Measurements from ENCODE around the gene FAU. TPM values are rescaled to one million over a fixed set of nuclear protein-coding genes. Genes with fewer than 3 reads are reported as not detected.

FAU gene
- total RNA-seq, 1 donor from 2014 or later, result 710 TPM

DNA sequence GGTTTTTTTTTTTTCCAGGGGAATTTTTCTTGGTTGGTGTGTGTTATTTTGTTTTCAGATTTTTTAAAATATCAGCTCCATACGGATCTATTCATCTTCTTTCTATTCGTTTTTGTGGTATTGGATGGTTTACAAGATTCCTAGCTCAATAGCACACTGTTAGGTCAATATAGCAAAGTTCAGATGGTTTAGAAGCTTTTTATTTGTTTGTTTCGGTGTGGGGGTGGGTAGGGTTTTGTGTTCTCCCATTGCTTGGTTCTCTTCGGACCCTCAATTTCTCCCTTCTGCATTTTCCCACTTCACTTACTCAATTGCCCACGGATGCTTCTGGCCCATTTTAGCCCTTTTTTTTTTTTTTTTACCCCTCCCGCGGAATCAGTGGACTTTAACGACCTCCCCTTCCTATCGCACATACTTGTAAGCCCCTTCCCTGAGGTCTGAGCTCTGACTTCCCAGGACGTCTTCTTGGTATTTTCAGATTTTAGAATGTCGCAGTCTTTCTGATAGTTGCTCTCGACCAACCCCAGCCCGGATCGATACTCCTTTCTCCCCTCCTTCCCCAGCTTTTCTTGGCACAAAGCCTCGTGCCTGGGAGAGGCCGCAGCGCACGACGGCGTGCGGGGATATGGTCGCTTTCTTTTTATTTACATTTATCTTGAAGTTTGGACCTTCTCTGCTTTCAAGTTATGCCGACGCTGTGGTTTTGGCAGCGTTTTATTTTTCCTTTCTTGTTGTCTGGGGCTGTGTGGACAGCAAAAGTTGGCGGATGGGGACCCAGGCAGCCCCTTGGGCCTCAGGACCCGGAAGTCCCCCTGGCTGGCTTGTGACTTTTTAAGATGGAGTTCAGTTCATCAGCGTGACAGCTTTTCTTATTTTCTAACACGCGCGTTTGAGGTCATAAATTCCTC lies 43.7 kb upstream of the FAU start:
- H3K36me3 Mint-ChIP-seq, result no peaks in the 10 kb centered on the region
- no peak overlapping the region for H3K4me3 Mint-ChIP-seq
- no peak overlapping the region for H3K27ac Mint-ChIP-seq
- H3K9me3 Mint-ChIP-seq, result no peaks in the 10 kb centered on the region
- no peaks in the 10 kb centered on the region for H3K4me1 Mint-ChIP-seq
- TF ChIP-seq, protein P1, sequence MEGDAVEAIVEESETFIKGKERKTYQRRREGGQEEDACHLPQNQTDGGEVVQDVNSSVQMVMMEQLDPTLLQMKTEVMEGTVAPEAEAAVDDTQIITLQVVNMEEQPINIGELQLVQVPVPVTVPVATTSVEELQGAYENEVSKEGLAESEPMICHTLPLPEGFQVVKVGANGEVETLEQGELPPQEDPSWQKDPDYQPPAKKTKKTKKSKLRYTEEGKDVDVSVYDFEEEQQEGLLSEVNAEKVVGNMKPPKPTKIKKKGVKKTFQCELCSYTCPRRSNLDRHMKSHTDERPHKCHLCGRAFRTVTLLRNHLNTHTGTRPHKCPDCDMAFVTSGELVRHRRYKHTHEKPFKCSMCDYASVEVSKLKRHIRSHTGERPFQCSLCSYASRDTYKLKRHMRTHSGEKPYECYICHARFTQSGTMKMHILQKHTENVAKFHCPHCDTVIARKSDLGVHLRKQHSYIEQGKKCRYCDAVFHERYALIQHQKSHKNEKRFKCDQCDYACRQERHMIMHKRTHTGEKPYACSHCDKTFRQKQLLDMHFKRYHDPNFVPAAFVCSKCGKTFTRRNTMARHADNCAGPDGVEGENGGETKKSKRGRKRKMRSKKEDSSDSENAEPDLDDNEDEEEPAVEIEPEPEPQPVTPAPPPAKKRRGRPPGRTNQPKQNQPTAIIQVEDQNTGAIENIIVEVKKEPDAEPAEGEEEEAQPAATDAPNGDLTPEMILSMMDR (IDR thresholded peaks at IDR 0.05; ENCODE audit: unreplicated experiment), result no peak
- peaks cover 2% of the 10 kb centered on the region for H3K27me3 Mint-ChIP-seq (ENCODE audit: low read depth)
- DNase-seq (ENCODE audit: low spot score in 2 of 2, unreplicated experiment in 2 of 2), result no peak

DNA sequence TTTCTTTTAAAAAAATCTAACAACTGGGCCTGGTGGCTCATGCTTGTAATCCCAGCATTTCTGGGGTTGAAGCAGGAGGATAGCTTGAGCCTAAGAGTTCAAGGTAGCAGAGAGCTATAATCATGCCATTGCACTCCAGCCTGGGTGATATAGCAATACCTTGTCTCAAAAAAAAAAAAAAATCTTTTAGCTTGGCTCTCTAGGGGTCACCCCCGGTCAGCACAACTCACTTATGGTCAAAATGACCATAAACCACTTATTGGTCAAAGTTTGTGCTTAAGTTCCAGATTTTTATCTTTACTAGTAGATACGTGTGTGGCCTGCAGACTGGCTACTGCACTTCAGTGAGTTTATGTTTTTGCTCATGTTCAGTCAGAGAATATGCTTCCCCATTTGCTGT lies 41.8 kb upstream of the FAU start:
- Mint-ChIP-seq H3K27ac (no peak overlapping the region), H3K36me3 (no peaks in the 10 kb centered on the region), H3K27me3 (ENCODE audit: low read depth) (peaks cover 4% of the 10 kb centered on the region), H3K4me3 (no peak overlapping the region), H3K9me3 (no peaks in the 10 kb centered on the region), H3K4me1 (no peaks in the 10 kb centered on the region)
- TF ChIP-seq, protein P1 (IDR thresholded peaks at IDR 0.05; ENCODE audit: unreplicated experiment), result no peak
- no peak for DNase-seq (ENCODE audit: low spot score in 2 of 2, unreplicated experiment in 2 of 2)

DNA sequence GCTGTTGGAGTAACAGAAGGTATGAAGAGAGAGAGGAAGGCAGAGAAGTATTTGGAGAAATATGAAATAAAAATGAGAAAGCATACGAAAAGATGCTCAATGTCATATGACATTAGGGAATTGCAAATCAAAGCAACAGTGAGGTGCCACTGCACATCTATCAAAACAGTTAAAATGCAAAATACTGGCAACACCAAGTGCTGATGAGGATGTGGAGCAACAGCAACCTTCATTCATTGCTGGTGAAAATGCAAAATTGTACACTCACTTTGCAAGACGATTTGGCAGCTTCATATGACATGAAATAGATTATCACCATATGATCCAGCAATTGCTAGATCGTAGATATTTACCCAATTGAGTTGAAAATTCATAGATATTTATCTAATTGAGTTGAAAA lies 38.7 kb upstream of the FAU start:
- Mint-ChIP-seq H3K4me3 (no peak overlapping the region), H3K9me3 (no peaks in the 10 kb centered on the region), H3K4me1 (no peaks in the 10 kb centered on the region), H3K27me3 (ENCODE audit: low read depth) (peaks cover 4% of the 10 kb centered on the region), H3K36me3 (no peaks in the 10 kb centered on the region), H3K27ac (no peak overlapping the region)
- TF ChIP-seq, protein P1 (IDR thresholded peaks at IDR 0.05; ENCODE audit: unreplicated experiment), result no peak
- no peak for DNase-seq (ENCODE audit: low spot score in 2 of 2, unreplicated experiment in 2 of 2)

DNA sequence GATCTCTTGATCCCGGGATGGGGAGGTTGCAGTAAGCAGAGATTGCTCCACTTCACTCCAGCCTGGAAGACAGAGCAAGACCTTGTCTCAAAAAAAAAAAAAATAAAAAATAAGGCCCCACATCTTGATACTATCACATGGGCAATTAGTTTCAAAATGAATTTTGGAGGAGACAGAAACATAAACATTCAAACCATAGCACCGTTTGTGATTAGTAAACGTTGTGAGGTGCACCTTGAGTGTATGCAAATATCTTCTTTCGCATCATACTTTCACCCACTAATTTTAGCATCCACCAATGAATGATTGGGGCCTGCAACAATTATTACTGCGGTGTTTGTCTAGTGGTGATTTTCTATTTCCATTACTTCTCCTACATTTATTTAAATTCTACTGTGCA lies 37.1 kb upstream of the FAU start:
- DNase-seq (ENCODE audit: low spot score in 2 of 2, unreplicated experiment in 2 of 2), result no peak

DNA sequence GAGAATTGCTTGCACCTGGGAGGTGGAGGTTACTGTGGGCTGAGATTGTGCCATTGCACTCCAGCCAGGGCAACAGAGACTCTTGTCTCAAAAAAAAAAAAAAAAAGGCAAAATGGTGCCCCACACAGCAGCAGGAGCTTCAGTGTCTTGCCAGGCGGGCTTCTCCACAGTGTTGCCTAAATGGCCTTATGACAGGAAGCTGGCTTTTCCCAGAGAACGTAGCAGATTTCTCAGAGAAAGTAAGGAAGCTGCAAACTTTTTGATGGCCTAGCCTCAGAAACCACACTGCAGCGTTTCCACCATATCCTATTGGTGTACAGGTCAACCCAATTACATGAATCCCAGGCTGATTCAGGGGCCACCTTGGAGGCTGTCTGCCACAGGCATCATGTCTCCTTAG lies 35.4 kb upstream of the FAU start:
- Mint-ChIP-seq H3K36me3 (no peaks in the 10 kb centered on the region), H3K27ac (no peak overlapping the region), H3K4me1 (no peaks in the 10 kb centered on the region), H3K27me3 (ENCODE audit: low read depth) (peaks cover 11% of the 10 kb centered on the region), H3K4me3 (no peak overlapping the region), H3K9me3 (no peaks in the 10 kb centered on the region)
- TF ChIP-seq, protein P1 (IDR thresholded peaks at IDR 0.05; ENCODE audit: unreplicated experiment), result no peak
- DNase-seq (ENCODE audit: low spot score in 2 of 2, unreplicated experiment in 2 of 2), result no peak

More for the DNA sequence above, 37.1 kb upstream of the FAU start:
- H3K9me3 Mint-ChIP-seq, result no peaks in the 10 kb centered on the region
- TF ChIP-seq, protein P1 (IDR thresholded peaks at IDR 0.05; ENCODE audit: unreplicated experiment), result no peak
- no peak overlapping the region for H3K27ac Mint-ChIP-seq
- no peaks in the 10 kb centered on the region for H3K4me1 Mint-ChIP-seq
- H3K27me3 Mint-ChIP-seq (ENCODE audit: low read depth), result peaks cover 4% of the 10 kb centered on the region
- no peaks in the 10 kb centered on the region for H3K36me3 Mint-ChIP-seq
- H3K4me3 Mint-ChIP-seq, result no peak overlapping the region

Measured in mesothelial cell of epicardium (in vitro differentiated cells).